SH-SY5Y (cell line): ENCODE results near the gene MAP2K6.

ENCODE experiments used
- GATA2 ChIP-seq: IDR thresholded peaks from 2 replicates; pipeline ENCODE4 v1.6.1; 2011; ENCODE audit warnings: mild to moderate bottlenecking, low read depth, low read length
- GATA3 ChIP-seq: IDR thresholded peaks from 2 replicates; pipeline ENCODE4 v1.6.1; 2011; ENCODE audit warnings: low read depth, mild to moderate bottlenecking, low read length, moderate library complexity

DNA sequence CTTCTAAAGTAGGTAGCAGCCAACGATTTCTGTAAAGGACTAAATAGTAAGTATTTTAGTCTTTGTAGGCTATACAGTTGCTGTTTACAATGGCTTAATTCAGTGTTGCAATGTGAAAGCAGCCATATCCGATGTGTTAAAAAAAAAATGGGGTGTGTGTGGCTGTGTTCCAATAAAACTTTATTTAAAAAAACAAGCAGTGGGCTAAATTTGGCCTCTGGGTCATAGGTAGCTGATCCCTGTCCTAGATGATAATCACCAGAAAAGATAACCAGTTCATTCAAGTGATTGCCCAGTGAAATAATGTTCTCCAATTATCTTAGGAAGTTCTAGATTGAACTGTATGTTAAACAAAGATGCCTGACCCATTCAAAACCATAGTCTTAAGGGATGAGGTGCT lies 124.3 kb downstream of the MAP2K6 start:
- TF ChIP-seq GATA3 (no peak), GATA2 (no peak)
